CD8-positive, alpha-beta memory T cell (primary cell): Measurements from ENCODE around the gene RARG. TPM values are rescaled to one million over a fixed set of nuclear protein-coding genes. Genes with fewer than 3 reads are reported as not detected.

Experiments
- CTCF ChIA-PET: fragments of 350-600 bp; sonication (Branson Sonifier 250); formaldehyde crosslinking; loops from one replicate; lab custom pipeline; 2021; ENCODE audit warnings: antibody characterized with exemption; lab: Charles Lee
- POLR2A ChIA-PET: fragments of 350-600 bp; sonication (Branson Sonifier 250); formaldehyde crosslinking; loops from one replicate; lab custom pipeline; 2021; ENCODE audit warnings: antibody characterized with exemption; lab: Charles Lee
- DNase-seq, 5 donors: peaks; one replicate each; pipeline versions ENCODE4 v3.0.0 to v3.0.0-alpha.2; 2020 to 2022; ENCODE audit warnings: mixed read lengths in 1 of 5
- H3K27ac ChIP-seq: one replicate; pipeline ENCODE4 v1.7.0; 2013; ENCODE audit warnings: low read depth, mild to moderate bottlenecking, low read length, moderate library complexity
- H3K27me3 ChIP-seq: 2 replicates; pipeline ENCODE4 v1.7.0; 2013; ENCODE audit warnings: low read length, mild to moderate bottlenecking; ENCODE audit not compliant: insufficient read depth, poor library complexity, severe bottlenecking
- H3K36me3 ChIP-seq: 2 replicates; pipeline ENCODE4 v1.7.0; 2013; ENCODE audit warnings: mild to moderate bottlenecking, low read length, moderate library complexity; ENCODE audit not compliant: insufficient read depth
- H3K4me1 ChIP-seq: 2 replicates; pipeline ENCODE4 v1.7.0; 2013; ENCODE audit warnings: mild to moderate bottlenecking, low read length, moderate library complexity; ENCODE audit not compliant: insufficient read depth
- H3K4me3 ChIP-seq: 2 replicates; pipeline ENCODE4 v1.7.0; 2013; ENCODE audit warnings: mild to moderate bottlenecking, low read length
- H3K9me3 ChIP-seq: 2 replicates; pipeline ENCODE4 v1.7.0; 2013; ENCODE audit warnings: mild to moderate bottlenecking, low read length
- H3K27ac Mint-ChIP-seq, 8 donors: one replicate each; pipeline ENCODE4 v1.8.0; 2020 to 2021; ENCODE audit warnings: mixed read lengths in 8 of 8, mild to moderate bottlenecking in 6 of 8, inconsistent platforms in 3 of 8, moderate library complexity in 3 of 8
- H3K27me3 Mint-ChIP-seq, 2 donors: one replicate each; pipeline ENCODE4 v1.8.0; 2020 to 2021; ENCODE audit warnings: mixed read lengths in 2 of 2, mild to moderate bottlenecking in 1 of 2, moderate library complexity in 1 of 2
- H3K36me3 Mint-ChIP-seq, 3 donors: one replicate each; pipeline ENCODE4 v1.8.0; 2020 to 2021; ENCODE audit warnings: mixed read lengths in 3 of 3, inconsistent platforms in 1 of 3, mild to moderate bottlenecking in 1 of 3
- H3K4me1 Mint-ChIP-seq, 3 donors: one replicate each; pipeline ENCODE4 v1.8.0; 2020 to 2021; ENCODE audit warnings: mixed read lengths in 3 of 3, inconsistent platforms in 1 of 3, mild to moderate bottlenecking in 1 of 3
- H3K4me3 Mint-ChIP-seq, 7 donors: one replicate each; pipeline ENCODE4 v1.8.0; 2020 to 2021; ENCODE audit warnings: mixed read lengths in 7 of 7, mild to moderate bottlenecking in 6 of 7, moderate library complexity in 4 of 7, inconsistent platforms in 2 of 7
- H3K9me3 Mint-ChIP-seq, 5 donors: one replicate each; pipeline ENCODE4 v1.8.0; 2020 to 2022; ENCODE audit warnings: mixed read lengths in 5 of 5, mild to moderate bottlenecking in 3 of 5, moderate library complexity in 2 of 5, inconsistent platforms in 1 of 5
- polyA plus RNA-seq: library from polyadenylated mRNA; unstranded; fragments of 300-500 nt; fragmentation: Illumina TruSeq; gene quantifications from one replicate; pipeline ENCODE4 v1.2.3, GENCODE V29; 2021
- total RNA-seq, 2 experiments: library from RNA; stranded (reverse); gene quantifications; one replicate each; pipeline ENCODE4 v1.2.3, GENCODE V29; 2021

Gene RARG
- total and polyA plus RNA-seq, 3 experiments from 2014 or later: 15.4 to 68.4 (median 67.0) TPM

GRCh38 chr12:53254816-53255545 is 23.0 kb upstream of the RARG start:
- POLR2A ChIA-PET: no interaction called here
- H3K4me1 ChIP-seq: peaks cover 41% of the 10 kb centered on the region
- H3K4me1 Mint-ChIP-seq: peaks cover 34 to 46% (median 46%) of the 10 kb centered on the region in 3 donors
- H3K27me3 Mint-ChIP-seq: peaks cover 0 to 1% of the 10 kb centered on the region in 2 donors
- H3K27me3 ChIP-seq: no peaks in the 10 kb centered on the region
- DNase-seq: no peak
- CTCF ChIA-PET: interaction anchor here (1.3 to 7.0 kb wide), 3 partner anchors 33 to 60 kb away, joined by 4 to 166 read pairs (median 8); no protein-coding TSS in a partner anchor
- H3K36me3 Mint-ChIP-seq: peaks cover 0 to 41% (median 0%) of the 10 kb centered on the region in 3 donors
- H3K27ac ChIP-seq: no peak overlapping the region
- H3K9me3 ChIP-seq: no peaks in the 10 kb centered on the region
- peak overlapping the region in 5 of 8 donors; percentile 21 to 89 (median 47) for H3K27ac Mint-ChIP-seq
- H3K36me3 ChIP-seq: no peaks in the 10 kb centered on the region
- no peaks in the 10 kb centered on the region for H3K9me3 Mint-ChIP-seq
- H3K4me3 Mint-ChIP-seq: peak overlapping the region in 1 of 7 donors; percentile 37
- H3K4me3 ChIP-seq: no peak overlapping the region

- Mint-ChIP-seq H3K27ac (peak overlapping the region in 7 of 8 donors; percentile 61 to 99 (median 90)), H3K27me3 (peaks cover 0 to 1% of the 10 kb centered on the region in 2 donors), H3K4me1 (peaks cover 34 to 46% (median 46%) of the 10 kb centered on the region in 3 donors), H3K4me3 (peak overlapping the region; percentile 97 to 99 (median 99)), H3K9me3 (no peaks in the 10 kb centered on the region), H3K36me3 (peaks cover 0 to 41% (median 0%) of the 10 kb centered on the region in 3 donors)
- Histone ChIP-seq H3K36me3 (no peaks in the 10 kb centered on the region), H3K27ac (no peak overlapping the region), H3K4me3 (peak overlapping the region; percentile 83), H3K4me1 (peaks cover 41% of the 10 kb centered on the region), H3K27me3 (no peaks in the 10 kb centered on the region), H3K9me3 (no peaks in the 10 kb centered on the region)
- no peak for DNase-seq
- POLR2A ChIA-PET: interaction anchor here (0.6 to 1.5 kb wide), 2 partner anchors 13 to 54 kb away, joined by 5 read pairs; no protein-coding TSS in a partner anchor
- CTCF ChIA-PET: interaction anchor here (0.9 to 7.0 kb wide), 5 partner anchors 35 to 68 kb away, joined by 3 to 166 read pairs (median 4); partner anchors contain the start of gene AAAS
Measured at GRCh38 chr12:53253298-53253697, 21.3 kb upstream of the RARG start.

- Histone ChIP-seq H3K4me1 (peaks cover 41% of the 10 kb centered on the region), H3K4me3 (peak overlapping the region; percentile 83), H3K36me3 (no peaks in the 10 kb centered on the region), H3K27me3 (no peaks in the 10 kb centered on the region), H3K27ac (peak overlapping the region; percentile 73), H3K9me3 (no peaks in the 10 kb centered on the region)
- ChIA-PET CTCF (interaction anchor here (0.9 to 7.0 kb wide), 5 partner anchors 15 to 188 kb away, joined by 3 to 166 read pairs (median 5); partner anchors contain the start of genes CSAD, ESPL1 and ZNF740), POLR2A (interaction anchor here (0.6 to 1.5 kb wide), 4 partner anchors 14 to 248 kb away, joined by 3 to 5 read pairs (median 4); partner anchors contain the start of gene TARBP2)
- Mint-ChIP-seq H3K4me1 (peaks cover 32 to 46% (median 46%) of the 10 kb centered on the region in 3 donors), H3K4me3 (peak overlapping the region; percentile 97 to 99 (median 99)), H3K36me3 (peaks cover 0 to 39% (median 0%) of the 10 kb centered on the region in 3 donors), H3K27me3 (peaks cover 0 to 1% of the 10 kb centered on the region in 2 donors), H3K9me3 (no peaks in the 10 kb centered on the region), H3K27ac (peak overlapping the region; percentile 86 to 100 (median 97))
- DNase-seq: no peak
Measured at GRCh38 chr12:53252349-53252916, 20.4 kb upstream of the RARG start.

GRCh38 chr12:53251477-53252348 is 19.7 kb upstream of the RARG start:
- peak overlapping the region; percentile 73 for H3K27ac ChIP-seq
- ChIA-PET CTCF (interaction anchor here (0.6 to 7.0 kb wide), 27 partner anchors 9 to 187 kb away, joined by 3 to 166 read pairs (median 4); partner anchors contain the start of genes AAAS, CSAD, ESPL1 and ITGB7), POLR2A (interaction anchor here (0.6 to 1.3 kb wide), 7 partner anchors 32 to 249 kb away, joined by 3 to 8 read pairs (median 4); partner anchors contain the start of gene TARBP2)
- peaks cover 41% of the 10 kb centered on the region for H3K4me1 ChIP-seq
- no peaks in the 10 kb centered on the region for H3K9me3 ChIP-seq
- H3K36me3 ChIP-seq: no peaks in the 10 kb centered on the region
- H3K4me1 Mint-ChIP-seq: peaks cover 32 to 46% (median 46%) of the 10 kb centered on the region in 3 donors
- no peaks in the 10 kb centered on the region for H3K9me3 Mint-ChIP-seq
- H3K4me3 Mint-ChIP-seq: peak overlapping the region; percentile 97 to 99 (median 99)
- H3K36me3 Mint-ChIP-seq: peaks cover 0 to 38% (median 0%) of the 10 kb centered on the region in 3 donors
- H3K27me3 ChIP-seq: no peaks in the 10 kb centered on the region
- H3K27me3 Mint-ChIP-seq: peaks cover 0 to 1% of the 10 kb centered on the region in 2 donors
- H3K27ac Mint-ChIP-seq: peak overlapping the region; percentile 90 to 100 (median 98)
- peak; percentile 68 to 84 (median 69) for DNase-seq
- H3K4me3 ChIP-seq: peak overlapping the region; percentile 83

- ChIA-PET CTCF (interaction anchor here (0.8 to 13.8 kb wide), 5 partner anchors 9 to 179 kb away, joined by 3 to 98 read pairs (median 3); partner anchors contain the start of gene ESPL1), POLR2A (no interaction called here)
- no peaks in the 10 kb centered on the region for H3K27me3 ChIP-seq
- DNase-seq: no peak
- Mint-ChIP-seq H3K4me3 (no peak overlapping the region), H3K4me1 (peaks cover 0 to 4% (median 0%) of the 10 kb centered on the region in 3 donors), H3K9me3 (no peaks in the 10 kb centered on the region), H3K27me3 (peaks cover 6 to 15% of the 10 kb centered on the region in 2 donors), H3K27ac (peak overlapping the region in 1 of 8 donors; percentile 24), H3K36me3 (peaks cover 0 to 3% (median 0%) of the 10 kb centered on the region in 3 donors)
- no peaks in the 10 kb centered on the region for H3K4me1 ChIP-seq
- no peaks in the 10 kb centered on the region for H3K9me3 ChIP-seq
- no peak overlapping the region for H3K27ac ChIP-seq
- H3K4me3 ChIP-seq: no peak overlapping the region
- H3K36me3 ChIP-seq: no peaks in the 10 kb centered on the region
Measured at GRCh38 chr12:53245286-53245685, 13.3 kb upstream of the RARG start.

GRCh38 chr12:53244337-53244736 is 12.3 kb upstream of the RARG start:
- CTCF ChIA-PET: interaction anchor here (0.8 to 13.8 kb wide), 5 partner anchors 10 to 63 kb away, joined by 3 to 98 read pairs (median 3); partner anchors contain the start of genes CSAD and ZNF740
- no peak overlapping the region for H3K4me3 Mint-ChIP-seq

More at GRCh38 chr12:53244337-53244736, 12.3 kb upstream of the RARG start:
- no peaks in the 10 kb centered on the region for H3K9me3 Mint-ChIP-seq
- peak overlapping the region in 3 of 8 donors; percentile 7 to 37 (median 13) for H3K27ac Mint-ChIP-seq
- Histone ChIP-seq H3K27ac (no peak overlapping the region), H3K9me3 (no peaks in the 10 kb centered on the region), H3K4me3 (no peak overlapping the region), H3K4me1 (no peaks in the 10 kb centered on the region), H3K27me3 (no peaks in the 10 kb centered on the region), H3K36me3 (no peaks in the 10 kb centered on the region)
- peaks cover 0 to 3% (median 0%) of the 10 kb centered on the region in 3 donors for H3K36me3 Mint-ChIP-seq
- no peak for DNase-seq
- peaks cover 7 to 15% of the 10 kb centered on the region in 2 donors for H3K27me3 Mint-ChIP-seq
- POLR2A ChIA-PET: no interaction called here
- H3K4me1 Mint-ChIP-seq: peaks cover 0 to 8% (median 0%) of the 10 kb centered on the region in 3 donors
